Left colon (tissue), 2 donors: ENCODE measurements around the gene ZNF853. TPM values are rescaled to one million over a fixed set of nuclear protein-coding genes. Genes with fewer than 3 reads are reported as not detected.
"Not testable (repeated sequence)": the region's sequence is repeated elsewhere in the genome, so short reads cannot be mapped to it uniquely, and the experiment has no call there.

ENCODE experiments used
- ATAC-seq: fragments of 200-7000 bp; cut with Tn5 transposase; one replicate; pipeline ENCODE4 v1.9.1; 2020; ENCODE audit warnings: mild to moderate bottlenecking, moderate library complexity
- DNase-seq, 2 donors: peaks; one replicate each; pipeline ENCODE4 v3.0.0-alpha.2; 2020
- intact Hi-C, 2 donors: fragments of 100-400 bp; cut with DNase I in 1 of 2; cut with micrococcal nuclease in 1 of 2; formaldehyde crosslinking; loops; one replicate each; pipeline versions ENCODE4 v1.11.2 to v1.14.0; 2022; cut with DNase I, micrococcal nuclease
- total RNA-seq, 2 donors: library from RNA; stranded (reverse); fragmentation: NEBNext Ultra II Directional; extraction: Animal tissue kit (Norgen Biotek cat#: 25700); gene quantifications; one replicate each; pipeline ENCODE4 v1.2.1, GENCODE V29; 2021
- donor health status: DM: no; HTN: no; CAD: no.
- donor health status: DM: yes; HTN: yes; CAD: no.

ZNF853 gene
- total RNA-seq, 2 donors from 2014 or later: 0.79 to 2.9 TPM

- peak; percentile 42 for ATAC-seq
- intact Hi-C loops: no loop called here
- DNase-seq: no peak
Measured at GRCh38 chr7:6630007-6630849, 14.8 kb downstream of the ZNF853 start.

- no peak for DNase-seq
- no peak for ATAC-seq
- intact Hi-C loops: no loop called here
Measured at GRCh38 chr7:6631605-6632004, 16.2 kb downstream of the ZNF853 start.

- ATAC-seq: no peak
- intact Hi-C loops: no loop called here
- DNase-seq: no peak
Measured at GRCh38 chr7:6634021-6634420, 18.6 kb downstream of the ZNF853 start.

GRCh38 chr7:6634971-6635370 is 19.6 kb downstream of the ZNF853 start:
- DNase-seq, intact Hi-C loops: not testable (repeated sequence)

GRCh38 chr7:6636741-6637543 is 21.5 kb downstream of the ZNF853 start, which contains the start of gene ZNF316:
ZNF316 (plus strand) TSS chr7:6637318; CDS start chr7:6642410, 5,092 bp downstream.
- peak; percentile 90 for ATAC-seq
- peak in 1 of 2 donors; percentile 72 for DNase-seq
- intact Hi-C loops: no loop called here

More at GRCh38 chr7:6634971-6635370, 19.6 kb downstream of the ZNF853 start:
- ATAC-seq: not testable (repeated sequence)

- intact Hi-C loops: no loop called here
- ATAC-seq (peak; percentile 51), DNase-seq (peak in 1 of 2 donors; percentile 47)
Measured at GRCh38 chr7:6637544-6638229, 22.3 kb downstream of the ZNF853 start.

GRCh38 chr7:6639032-6639431 is 23.6 kb downstream of the ZNF853 start:
- intact Hi-C loops: no loop called here
- no peak for ATAC-seq
- DNase-seq: no peak

- intact Hi-C loops: no loop called here
- ATAC-seq (no peak), DNase-seq (no peak)
Measured at GRCh38 chr7:6639627-6640026, 24.2 kb downstream of the ZNF853 start.

GRCh38 chr7:6640246-6640721 is 24.9 kb downstream of the ZNF853 start:
- DNase-seq (no peak), ATAC-seq (no peak)

GRCh38 chr7:6641305-6642035 is 26.1 kb downstream of the ZNF853 start:
- no peak for ATAC-seq
- DNase-seq: no peak
- intact Hi-C loops: no loop called here

More at GRCh38 chr7:6640246-6640721, 24.9 kb downstream of the ZNF853 start:
- intact Hi-C loops: no loop called here

- DNase-seq (no peak), ATAC-seq (no peak)
- intact Hi-C loops: no loop called here
Measured at GRCh38 chr7:6642239-6642839, 26.9 kb downstream of the ZNF853 start.

GRCh38 chr7:6642861-6643640 is 27.6 kb downstream of the ZNF853 start:
- DNase-seq: no peak
- intact Hi-C loops: no loop called here

GRCh38 chr7:6643915-6644625 is 28.7 kb downstream of the ZNF853 start:
- DNase-seq: no peak
- intact Hi-C loops: no loop called here

More at GRCh38 chr7:6642861-6643640, 27.6 kb downstream of the ZNF853 start:
- ATAC-seq: no peak

GRCh38 chr7:6644728-6645127 is 29.3 kb downstream of the ZNF853 start:
- intact Hi-C loops: no loop called here
- DNase-seq: no peak
- ATAC-seq: no peak

More at GRCh38 chr7:6643915-6644625, 28.7 kb downstream of the ZNF853 start:
- ATAC-seq: no peak

GRCh38 chr7:6646465-6646864 is 31.1 kb downstream of the ZNF853 start:
- no peak for DNase-seq
- ATAC-seq: no peak
- intact Hi-C loops: no loop called here

- intact Hi-C loops: no loop called here
- DNase-seq (no peak), ATAC-seq (no peak)
Measured at GRCh38 chr7:6647080-6647479, 31.7 kb downstream of the ZNF853 start.

- DNase-seq: no peak
- no peak for ATAC-seq
- intact Hi-C loops: no loop called here
Measured at GRCh38 chr7:6647541-6647940, 32.1 kb downstream of the ZNF853 start.
